Hair follicle dermal papilla cell (primary cell): ENCODE results near the gene PPP1R3F. TPM values are rescaled to one million over a fixed set of nuclear protein-coding genes. Genes with fewer than 3 reads are reported as not detected.

Source experiments
- total RNA-seq: library from RNA; depleted of rRNA; stranded (reverse); fragments of >200 nt; gene quantifications from 2 replicates; pipeline ENCODE4 v1.2.3, GENCODE V29; 2012

Gene PPP1R3F
- total RNA-seq: 5.6 and 7.0 TPM in 2 replicates

GRCh38 chrX:49269767-49270248, at the start of gene PPP1R3F:
PPP1R3F (plus strand) TSS chrX:49269793; CDS start chrX:49269870, 77 bp downstream.

GRCh38 chrX:49233176-49233575, 36.4 kb upstream of the PPP1R3F start, which contains the start of gene CACNA1F:
CACNA1F (minus strand) TSS chrX:49233340; CDS start chrX:49233309, 31 bp downstream.

GRCh38 chrX:49264460-49264859, 5.1 kb upstream of the PPP1R3F start, which contains the start of gene FOXP3:
FOXP3 (minus strand) TSS chrX:49264710; CDS start chrX:49258505, 6,205 bp downstream.

GRCh38 chrX:49303346-49303745, 33.8 kb downstream of the PPP1R3F start, which contains the start of gene GAGE10:
GAGE10 (plus strand) TSS chrX:49303646; CDS start chrX:49304860, 1,214 bp downstream.

GRCh38 chrX:49321737-49322136, 52.1 kb downstream of the PPP1R3F start, which contains the start of gene GAGE12J:
GAGE12J (plus strand) TSS chrX:49322037; CDS start chrX:49323194, 1,157 bp downstream.

GRCh38 chrX:49331282-49331681, 61.7 kb downstream of the PPP1R3F start, which contains the start of gene GAGE13:
GAGE13 (plus strand) TSS chrX:49331582; CDS start chrX:49332738, 1,156 bp downstream.

Other genes starting within 250 kb of the PPP1R3F start
- 76.9 and 86.8 TPM in 2 replicates for gene TFE3, start 226.4 kb upstream of the PPP1R3F start, total RNA-seq
- gene CCDC120, start 210.8 kb upstream of the PPP1R3F start, total RNA-seq: 1.1 and 1.9 TPM in 2 replicates
- gene PRAF2, start 195.8 kb upstream of the PPP1R3F start, total RNA-seq: 15.1 and 16.6 TPM in 2 replicates
- gene WDR45, start 189.9 kb upstream of the PPP1R3F start, total RNA-seq: 71.3 and 72.2 TPM in 2 replicates
- gene GPKOW, start 146.1 kb upstream of the PPP1R3F start, total RNA-seq: 15.4 and 16.9 TPM in 2 replicates
- 1.9 and 2.2 TPM in 2 replicates for gene MAGIX, start 107.0 kb upstream of the PPP1R3F start, total RNA-seq
- 26.4 and 35.5 TPM in 2 replicates for gene PLP2, start 97.9 kb upstream of the PPP1R3F start, total RNA-seq
- 9.6 and 13.0 TPM in 2 replicates for gene PRICKLE3, start 83.4 kb upstream of the PPP1R3F start, total RNA-seq
- 0.49 and 0.73 TPM in 2 replicates for gene SYP, start 69.6 kb upstream of the PPP1R3F start, total RNA-seq
- gene CACNA1F, start 36.5 kb upstream of the PPP1R3F start, total RNA-seq: not detected in 2 replicates
- 13.6 and 14.1 TPM in 2 replicates for gene CCDC22, start 34.3 kb upstream of the PPP1R3F start, total RNA-seq
- gene FOXP3, start 5.1 kb upstream of the PPP1R3F start, total RNA-seq: not detected in 2 replicates
- not detected in 2 replicates for gene GAGE10, start 33.9 kb downstream of the PPP1R3F start, total RNA-seq
- not detected in 2 replicates for gene GAGE12J, start 52.2 kb downstream of the PPP1R3F start, total RNA-seq
- not detected in 2 replicates for gene GAGE13, start 61.8 kb downstream of the PPP1R3F start, total RNA-seq